Activated CD4-positive, alpha-beta T cell treated with anti-CD3 and anti-CD28 coated beads for 1 hour (primary cell): Measurements from ENCODE around the gene KIF26A.

Experiments used
- DNase-seq: peaks from one replicate; pipeline ENCODE4 v3.0.0-alpha.2; 2020

The KIF26A gene

GRCh38 chr14:104161602-104162367, 23.4 kb downstream of the KIF26A start:
- DNase-seq = no peak

GRCh38 chr14:104162495-104162894, 24.1 kb downstream of the KIF26A start:
- no peak for DNase-seq

- no peak for DNase-seq
These were observed 25.2 kb downstream of the KIF26A start for GRCh38 chr14:104163541-104163940.

- no peak for DNase-seq
These were observed 25.7 kb downstream of the KIF26A start for GRCh38 chr14:104164041-104164440.

GRCh38 chr14:104164512-104164911, 26.1 kb downstream of the KIF26A start:
- DNase-seq = no peak

- DNase-seq = no peak
These were observed 28.3 kb downstream of the KIF26A start for GRCh38 chr14:104166698-104167097.

- no peak for DNase-seq
These were observed 30.2 kb downstream of the KIF26A start for GRCh38 chr14:104168603-104169002.

- no peak for DNase-seq
These were observed 30.8 kb downstream of the KIF26A start for GRCh38 chr14:104169005-104169698.

- DNase-seq = no peak
These were observed 31.5 kb downstream of the KIF26A start for GRCh38 chr14:104169699-104170479.

- DNase-seq = no peak
These were observed 32.8 kb downstream of the KIF26A start for GRCh38 chr14:104171029-104171697.

GRCh38 chr14:104171895-104172294, 33.5 kb downstream of the KIF26A start:
- DNase-seq = no peak

GRCh38 chr14:104172349-104172748, 34.0 kb downstream of the KIF26A start:
- no peak for DNase-seq

GRCh38 chr14:104172880-104173279, 34.5 kb downstream of the KIF26A start:
- no peak for DNase-seq

- no peak for DNase-seq
These were observed 35.7 kb downstream of the KIF26A start for GRCh38 chr14:104174051-104174450.

- DNase-seq = no peak
These were observed 36.7 kb downstream of the KIF26A start for GRCh38 chr14:104175041-104175440.

GRCh38 chr14:104175811-104176210, 37.4 kb downstream of the KIF26A start:
- DNase-seq = no peak

GRCh38 chr14:104176611-104177010, 38.2 kb downstream of the KIF26A start:
- DNase-seq = no peak

- DNase-seq = no peak
These were observed 39.0 kb downstream of the KIF26A start for GRCh38 chr14:104177411-104177810.

- DNase-seq = no peak
These were observed 39.9 kb downstream of the KIF26A start for GRCh38 chr14:104178279-104178678.

- no peak for DNase-seq
These were observed 40.7 kb downstream of the KIF26A start for GRCh38 chr14:104179126-104179525.

GRCh38 chr14:104179564-104180129, 41.3 kb downstream of the KIF26A start:
- no peak for DNase-seq

- DNase-seq = no peak
These were observed 42.3 kb downstream of the KIF26A start for GRCh38 chr14:104180561-104181165.
